ENCODE data around the gene TMEM51. TPM values are rescaled to one million over a fixed set of nuclear protein-coding genes. Genes with fewer than 3 reads are reported as not detected.

Gene TMEM51
- total and polyA plus RNA-seq, 2 donors (not counting 1 experiment from before 2014, with no cell fraction given), result 0.06 to 0.30 TPM

DNA sequence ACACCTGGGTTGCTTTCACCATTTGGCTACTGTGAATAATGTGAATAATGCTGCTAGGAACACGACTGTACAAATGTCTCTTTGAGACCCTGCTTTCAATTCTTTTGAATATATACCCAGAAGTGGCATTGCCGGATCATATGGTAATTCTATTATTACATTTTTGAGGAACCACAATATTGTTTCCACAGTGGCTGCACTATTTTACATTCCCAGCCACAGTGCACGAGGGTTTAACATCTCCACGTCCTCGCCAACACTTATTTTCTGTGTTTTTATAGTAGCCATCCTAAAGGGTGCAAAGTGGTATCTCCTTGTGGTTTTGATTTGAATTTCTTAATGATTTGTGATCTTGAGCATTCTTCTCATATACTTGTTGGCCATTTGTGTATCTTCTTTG lies 109.2 kb downstream of the TMEM51 start:
- no peaks in the 10 kb centered on the region for H4K20me1 ChIP-seq (ENCODE audit: control insufficient read depth, insufficient read depth, low read length, poor library complexity, severe bottlenecking)
- Mint-ChIP-seq H3K27me3 (peaks cover 45% of the 10 kb centered on the region), H3K27ac (no peak overlapping the region), H3K4me1 (peaks cover 17% of the 10 kb centered on the region), H3K9me3 (ENCODE audit: insufficient read depth) (no peaks in the 10 kb centered on the region), H3K4me3 (no peak overlapping the region)
- no peak overlapping the region for H3K27ac ChIP-seq (ENCODE audit: low read length in 2 of 2)
- ATAC-seq (ENCODE audit: low read depth) (no peak), DNase-seq (no peak)
- no peak for TF ChIP-seq CTCF (IDR thresholded peaks at IDR 0.05)
- TF ChIP-seq EZH2 (IDR thresholded peaks at IDR 0.05; ENCODE audit: borderline replicate concordance, insufficient read depth, low read depth, low read length, poor library complexity, severe bottlenecking), result no peak
- WGBS (ENCODE audit: insufficient coverage), result no CpG with 5 or more reads among the region's 5 CpGs
- H3K4me2 ChIP-seq (replicated peaks; ENCODE audit: low read depth, low read length, poor library complexity, severe bottlenecking), result no peak overlapping the region
- ChIA-PET CTCF (no interaction called here), POLR2A (no interaction called here)
- no peak overlapping the region for H2AFZ ChIP-seq (ENCODE audit: insufficient read depth, low read depth, low read length, poor library complexity, severe bottlenecking)
- peaks cover 0 to 9% (median 0%) of the 10 kb centered on the region in 4 experiments for H3K27me3 ChIP-seq (replicated peaks in 1 of 4; ENCODE audit: control extremely low read depth in 1 of 4, control insufficient read depth in 3 of 4, insufficient read depth in 4 of 4, low read length in 3 of 4)
- H3K79me2 ChIP-seq (ENCODE audit: control insufficient read depth, insufficient read depth, low read length), result no peaks in the 10 kb centered on the region
- H3K4me1 ChIP-seq (ENCODE audit: control insufficient read depth in 2 of 2, insufficient read depth in 2 of 2, low read length in 2 of 2), result peaks cover 9 to 10% of the 10 kb centered on the region in 2 donors
- intact Hi-C loops (cut with micrococcal nuclease), result no loop called here
- H3K4me3 ChIP-seq (ENCODE audit: control extremely low read depth in 1 of 5, extremely low read depth in 1 of 5, insufficient read depth in 1 of 5, low read depth in 2 of 5, low read length in 4 of 5), result no peak overlapping the region
- H3K9ac ChIP-seq (ENCODE audit: low read length), result no peak overlapping the region
- H3K9me3 ChIP-seq (ENCODE audit: control extremely low read depth in 1 of 3, control insufficient read depth in 2 of 3, insufficient read depth in 1 of 3, low read length in 2 of 3), result peaks cover 0 to 6% (median 5%) of the 10 kb centered on the region in 3 donors
- no peaks in the 10 kb centered on the region for H3K36me3 ChIP-seq (replicated peaks in 1 of 2; ENCODE audit: control extremely low read depth in 1 of 2, control insufficient read depth in 1 of 2, extremely low read depth in 1 of 2, insufficient read depth in 2 of 2, low read length in 1 of 2)

- intact Hi-C loops (cut with micrococcal nuclease), result no loop called here
- ATAC-seq (ENCODE audit: low read depth) (no peak), DNase-seq (no peak)
- POLR2A ChIA-PET, result interaction anchor here (0.7 kb wide), 1 partner anchor 8 kb away, joined by 3 read pairs; no protein-coding TSS in a partner anchor
- Histone ChIP-seq H3K4me1 (ENCODE audit: control insufficient read depth in 2 of 2, insufficient read depth in 2 of 2, low read length in 2 of 2) (peaks cover 9 to 10% of the 10 kb centered on the region in 2 donors), H3K4me2 (replicated peaks; ENCODE audit: low read depth, low read length, poor library complexity, severe bottlenecking) (no peak overlapping the region), H3K4me3 (ENCODE audit: control extremely low read depth in 1 of 5, extremely low read depth in 1 of 5, insufficient read depth in 1 of 5, low read depth in 2 of 5, low read length in 4 of 5) (no peak overlapping the region), H4K20me1 (ENCODE audit: control insufficient read depth, insufficient read depth, low read length, poor library complexity, severe bottlenecking) (no peaks in the 10 kb centered on the region), H3K79me2 (ENCODE audit: control insufficient read depth, insufficient read depth, low read length) (no peaks in the 10 kb centered on the region), H3K9me3 (ENCODE audit: control extremely low read depth in 1 of 3, control insufficient read depth in 2 of 3, insufficient read depth in 1 of 3, low read length in 2 of 3) (peaks cover 0 to 6% (median 5%) of the 10 kb centered on the region in 3 donors), H3K36me3 (replicated peaks in 1 of 2; ENCODE audit: control extremely low read depth in 1 of 2, control insufficient read depth in 1 of 2, extremely low read depth in 1 of 2, insufficient read depth in 2 of 2, low read length in 1 of 2) (no peaks in the 10 kb centered on the region), H2AFZ (ENCODE audit: insufficient read depth, low read depth, low read length, poor library complexity, severe bottlenecking) (no peak overlapping the region), H3K27me3 (replicated peaks in 1 of 4; ENCODE audit: control extremely low read depth in 1 of 4, control insufficient read depth in 3 of 4, insufficient read depth in 4 of 4, low read length in 3 of 4) (peaks cover 0 to 9% (median 0%) of the 10 kb centered on the region in 4 experiments), H3K27ac (ENCODE audit: low read length in 2 of 2) (no peak overlapping the region), H3K9ac (ENCODE audit: low read length) (no peak overlapping the region)
- CTCF ChIA-PET, result no interaction called here
- TF ChIP-seq EZH2 (IDR thresholded peaks at IDR 0.05; ENCODE audit: borderline replicate concordance, insufficient read depth, low read depth, low read length, poor library complexity, severe bottlenecking), result no peak
- no peak for TF ChIP-seq CTCF (IDR thresholded peaks at IDR 0.05)
- Mint-ChIP-seq H3K4me3 (no peak overlapping the region), H3K27ac (no peak overlapping the region), H3K4me1 (peaks cover 17% of the 10 kb centered on the region), H3K27me3 (peaks cover 53% of the 10 kb centered on the region), H3K9me3 (ENCODE audit: insufficient read depth) (no peaks in the 10 kb centered on the region)
- WGBS (ENCODE audit: insufficient coverage), result 100% methylated on average over 1 of the region's 2 CpGs
Observed at GRCh38 chr1:15264769-15265168, 111.2 kb downstream of the TMEM51 start.

Other genes with a start within 250 kb of the TMEM51 start
- not detected in 2 replicates for gene FHAD1, start 93.5 kb downstream of the TMEM51 start, total RNA-seq
- gene FHAD1, start 93.5 kb downstream of the TMEM51 start, polyA plus RNA-seq, result 0.03 TPM in 1 of 2 replicates, not detected in the other